ENCODE measurements around the gene GIPC2. TPM values are rescaled to one million over a fixed set of nuclear protein-coding genes. Genes with fewer than 3 reads are reported as not detected.

Gene GIPC2
- total RNA-seq, 1 experiment from 2014 or later = 0.26 TPM

- no peak overlapping the region for H3K27ac ChIP-seq (ENCODE audit: low read length)
- H3K4me1 ChIP-seq (ENCODE audit: control insufficient read depth, insufficient read depth, low read length) = no peaks in the 10 kb centered on the region
- in situ Hi-C loops (cut with HindIII; ENCODE audit: low pct_unique_long_range_greater_than_20kb, low sequenced_read_pairs) = no loop called here
- H3K9me3 ChIP-seq (ENCODE audit: control insufficient read depth, insufficient read depth, low read depth, low read length) = no peaks in the 10 kb centered on the region
- ATAC-seq (no peak), DNase-seq (ENCODE audit: low read depth, low spot score) (no peak)
- H3K27me3 ChIP-seq (ENCODE audit: control insufficient read depth, insufficient read depth, low read length) = no peaks in the 10 kb centered on the region; the same call in 1 of the 2 replicates
- CTCF ChIA-PET = interaction anchor here (0.6 to 0.8 kb wide), 3 partner anchors 28 to 75 kb away, joined by 3 read pairs; partner anchors contain the start of gene DNAJB4
- no TSS peak for BruUV-seq (replicated peaks)
- no peaks in the 10 kb centered on the region for H3K36me3 ChIP-seq (ENCODE audit: control insufficient read depth, insufficient read depth, low read length)
- intact Hi-C loops (cut with micrococcal nuclease; ENCODE audit: unreplicated experiment) = no loop called here
- no peak for TF ChIP-seq SIN3A (IDR thresholded peaks at IDR 0.05; ENCODE audit: borderline replicate concordance, insufficient read depth, low read depth, low read length)
- TF ChIP-seq POLR2AphosphoS5 (IDR thresholded peaks at IDR 0.05; ENCODE audit: low read depth, low read length) = no peak
- no peak for TF ChIP-seq CTCF (IDR thresholded peaks at IDR 0.05)
- no peak for TF ChIP-seq TCF7L2 (IDR thresholded peaks at IDR 0.05; ENCODE audit: low read depth, low read length)
- no peak for TF ChIP-seq REST (IDR thresholded peaks at IDR 0.05; ENCODE audit: insufficient read depth in 1 of 2, low read depth in 2 of 2, low read length in 1 of 2)
- POLR2A ChIA-PET = no interaction called here
- no peak overlapping the region for H3K4me3 ChIP-seq (ENCODE audit: low read depth in 2 of 2, low read length in 2 of 2)
These were observed 12.6 kb upstream of the GIPC2 start for GRCh38 chr1:78032996-78033796.

- H3K27ac ChIP-seq (ENCODE audit: low read length) = no peak overlapping the region
- no peaks in the 10 kb centered on the region; the same call in 1 of the 2 replicates for H3K27me3 ChIP-seq (ENCODE audit: control insufficient read depth, insufficient read depth, low read length)
- H3K4me3 ChIP-seq (ENCODE audit: low read depth in 2 of 2, low read length in 2 of 2) = no peak overlapping the region
- no peak for ATAC-seq
- ChIA-PET POLR2A (no interaction called here), CTCF (interaction anchor here (0.6 to 0.8 kb wide), 2 partner anchors 29 to 59 kb away, joined by 3 read pairs; partner anchors contain the start of gene DNAJB4)
- in situ Hi-C loops (cut with HindIII; ENCODE audit: low pct_unique_long_range_greater_than_20kb, low sequenced_read_pairs) (no loop called here), intact Hi-C loops (cut with micrococcal nuclease; ENCODE audit: unreplicated experiment) (no loop called here)
- H3K9me3 ChIP-seq (ENCODE audit: control insufficient read depth, insufficient read depth, low read depth, low read length) = no peaks in the 10 kb centered on the region
- BruUV-seq (replicated peaks) = no TSS peak
- no peak for DNase-seq (ENCODE audit: low read depth, low spot score)
- TF ChIP-seq SIN3A (IDR thresholded peaks at IDR 0.05; ENCODE audit: borderline replicate concordance, insufficient read depth, low read depth, low read length) (no peak), CTCF (IDR thresholded peaks at IDR 0.05) (no peak), POLR2AphosphoS5 (IDR thresholded peaks at IDR 0.05; ENCODE audit: low read depth, low read length) (no peak)
- no peaks in the 10 kb centered on the region for H3K4me1 ChIP-seq (ENCODE audit: control insufficient read depth, insufficient read depth, low read length)
- no peaks in the 10 kb centered on the region for H3K36me3 ChIP-seq (ENCODE audit: control insufficient read depth, insufficient read depth, low read length)
These were observed 12.0 kb upstream of the GIPC2 start for GRCh38 chr1:78033797-78034172.

All from Panc1 (cell line).